HCT116 (cell line): Measurements from ENCODE around the gene SLC25A21. TPM values are rescaled to one million over a fixed set of nuclear protein-coding genes. Genes with fewer than 3 reads are reported as not detected.

ENCODE experiments used
- ATAC-seq: fragments of 200-7000 bp; cut with Tn5 transposase; 2 replicates; pipeline ENCODE4 v1.9.1; 2020; ENCODE audit warnings: mild to moderate bottlenecking, moderate library complexity
- BruUV-seq: library from RNA; stranded (reverse); fragments of 400-500 nt; replicated peaks from 2 replicates; lab custom pipeline; 2021; lab: Mats Ljungman, UMichigan
- CTCF ChIA-PET: fragments of 300-600 bp; sonication (Branson Sonifier 250); formaldehyde crosslinking; loops from one replicate; lab custom pipeline; 2021; ENCODE audit warnings: antibody characterized with exemption; lab: Charles Lee
- POLR2A ChIA-PET: fragments of 300-600, 350-600 bp; sonication (Branson Sonifier 250); formaldehyde crosslinking; loops from one replicate; lab custom pipeline; 2021; ENCODE audit warnings: antibody characterized with exemption; lab: Charles Lee
- RAD21 ChIA-PET, 2 experiments: fragments of 300-600 bp; sonication (Branson Sonifier 250); formaldehyde crosslinking; loops; one replicate each; lab custom pipeline; 2023; ENCODE audit warnings: low total read pairs in 2 of 2; ENCODE audit not compliant: uncharacterized antibody in 2 of 2, unreplicated experiment in 2 of 2, low non-redundant PET in 1 of 2; lab: Charles Lee
- DNase-seq: peaks from one replicate; pipeline ENCODE4 v3.0.0-alpha.2; 2010; ENCODE audit warnings: low read depth, low spot score
- H2AFZ ChIP-seq: fragments of 200-600 bp; shearing (Covaris generic), sonication (generic); 2 replicates; pipeline ENCODE4 v1.6.1; 2017; ENCODE audit warnings: low read depth, mixed run types, mixed read lengths, antibody characterized with exemption, low read length; ENCODE audit not compliant: poor library complexity, severe bottlenecking
- H3K27ac ChIP-seq: 2 replicates; pipeline ENCODE4 v1.5.1; 2012; ENCODE audit warnings: low read depth, low read length
- H3K27me3 ChIP-seq: fragments of 200-600 bp; sonication (generic); 2 replicates; pipeline ENCODE4 v1.6.1; 2016; ENCODE audit warnings: mixed run types, low read length, mixed read lengths; ENCODE audit not compliant: insufficient read depth
- H3K36me3 ChIP-seq, 2 experiments: fragments of 200-500 bp in 1 of 2; fragments of 200-600 bp in 1 of 2; sonication (Bioruptor generic) in 1 of 2; sonication (generic) in 1 of 2; 2 replicates each; pipeline versions ENCODE4 v1.5.1 to v1.6.1; 2014 to 2016; ENCODE audit warnings: low read length in 2 of 2, inconsistent platforms in 1 of 2, mixed read lengths in 1 of 2, mixed run types in 1 of 2; ENCODE audit not compliant: insufficient read depth in 2 of 2, control insufficient read depth in 1 of 2
- H3K4me1 ChIP-seq, 2 experiments: fragments of 200-600 bp in 1 of 2; sonication (generic) in 1 of 2; 2 replicates each; pipeline versions ENCODE4 v1.5.1 to v1.6.1; 2012 to 2017; ENCODE audit warnings: low read length in 2 of 2, inconsistent platforms in 1 of 2, mild to moderate bottlenecking in 1 of 2, mixed read lengths in 1 of 2, mixed run types in 1 of 2, moderate library complexity in 1 of 2; ENCODE audit not compliant: insufficient read depth in 2 of 2, control insufficient read depth in 1 of 2
- H3K4me2 ChIP-seq: fragments of 200-600 bp; sonication (generic); 2 replicates; pipeline ENCODE4 v1.6.1; 2017; ENCODE audit warnings: mixed run types, low read length, mixed read lengths
- H3K4me3 ChIP-seq, 2 experiments: fragments of 200-600 bp in 1 of 2; sonication (generic) in 1 of 2; replicated peaks in 1 of 2; 2 replicates each; pipeline ENCODE4 v1.5.1; 2011 to 2016; ENCODE audit warnings: low read length in 2 of 2, control low read depth in 1 of 2, low read depth in 1 of 2, mild to moderate bottlenecking in 1 of 2, mixed read lengths in 1 of 2, mixed run types in 1 of 2
- H3K79me2 ChIP-seq: fragments of 200-600 bp; sonication (generic); 2 replicates; pipeline ENCODE4 v1.6.1; 2017; ENCODE audit warnings: mild to moderate bottlenecking, mixed run types, low read length, moderate library complexity, mixed read lengths; ENCODE audit not compliant: insufficient read depth
- H3K9ac ChIP-seq: fragments of 200-600 bp; sonication (generic); 2 replicates; pipeline ENCODE4 v1.6.1; 2016; ENCODE audit warnings: low read length, mixed read lengths
- H3K9me2 ChIP-seq: fragments of 200-600 bp; sonication (generic), shearing (Covaris generic); 2 replicates; pipeline ENCODE4 v1.6.1; 2017; ENCODE audit warnings: mixed run types, mild to moderate bottlenecking, moderate library complexity; ENCODE audit not compliant: insufficient read depth
- H3K9me3 ChIP-seq, 2 experiments: fragments of 200-500 bp in 1 of 2; fragments of 200-600 bp in 1 of 2; sonication (Bioruptor generic) in 1 of 2; sonication (generic) in 1 of 2; 2 replicates each; pipeline ENCODE4 v1.6.1; 2014 to 2017; ENCODE audit warnings: low read length in 2 of 2, mixed read lengths in 2 of 2, inconsistent platforms in 1 of 2, low read depth in 1 of 2, mild to moderate bottlenecking in 1 of 2, mixed run types in 1 of 2, moderate library complexity in 1 of 2; ENCODE audit not compliant: control insufficient read depth in 1 of 2, insufficient read depth in 1 of 2
- H4K20me1 ChIP-seq: fragments of 200-600 bp; sonication (generic), shearing (Covaris generic); 2 replicates; pipeline ENCODE4 v1.6.1; 2017; ENCODE audit warnings: mixed run types, mild to moderate bottlenecking, moderate library complexity; ENCODE audit not compliant: insufficient read depth
- CBX3 ChIP-seq: IDR thresholded peaks from 2 replicates; pipeline ENCODE4 v1.6.1; 2012; ENCODE audit warnings: low read depth
- CEBPB ChIP-seq: IDR thresholded peaks from 2 replicates; pipeline ENCODE4 v1.6.1; 2012; ENCODE audit warnings: low read depth
- EGR1 ChIP-seq: IDR thresholded peaks from 2 replicates; pipeline ENCODE4 v1.6.1; 2012; ENCODE audit warnings: low read depth
- ELF1 ChIP-seq: IDR thresholded peaks from 2 replicates; pipeline ENCODE4 v1.6.1; 2012; ENCODE audit warnings: low read depth, borderline replicate concordance
- EZH2phosphoT487 ChIP-seq: fragments of 200-600 bp; IDR thresholded peaks from 2 replicates; pipeline ENCODE4 v1.6.1; 2018; ENCODE audit warnings: antibody characterized with exemption, borderline replicate concordance
- JUND ChIP-seq: IDR thresholded peaks from 2 replicates; pipeline ENCODE4 v1.6.1; 2012
- TCF7L2 ChIP-seq: IDR thresholded peaks from 2 replicates; pipeline ENCODE4 v1.7.0; 2011; ENCODE audit warnings: borderline replicate concordance, inconsistent platforms; ENCODE audit not compliant: insufficient read depth, insufficient read length; ENCODE audit errors: extremely low read depth
- YY1 ChIP-seq: IDR thresholded peaks from 2 replicates; pipeline ENCODE4 v1.6.1; 2011; ENCODE audit warnings: low read length, low read depth, moderate library complexity, mild to moderate bottlenecking; ENCODE audit not compliant: insufficient replicate concordance; ENCODE audit errors: extremely low read depth
- ZNF274 ChIP-seq: fragments of 200-500 bp; sonication (Bioruptor generic); IDR thresholded peaks from 2 replicates; pipeline ENCODE4 v1.6.1; 2014; ENCODE audit warnings: mild to moderate bottlenecking, low read depth, low read length, inconsistent platforms
- intact Hi-C: fragments of 100-400 bp; cut with micrococcal nuclease; formaldehyde crosslinking; loops from 2 replicates; pipeline ENCODE4 v1.10.0; 2022
- total RNA-seq: library from RNA; stranded (reverse); gene quantifications from one replicate; pipeline ENCODE4 v1.2.1, GENCODE V29; 2021; ENCODE audit not compliant: unreplicated experiment
- TF ChIP-seq, protein P1 (sequence below), 3 experiments: fragments of 200-600 bp in 1 of 3; sonication (generic) in 1 of 3; IDR thresholded peaks in 2 of 3; conservative IDR thresholded peaks in 1 of 3; 2 replicates each; pipeline ENCODE4 v1.5.1; 2012 to 2017; ENCODE audit warnings: low read depth in 2 of 3, low read length in 2 of 3, antibody characterized with exemption in 1 of 3, borderline replicate concordance in 1 of 3, control low read depth in 1 of 3, mild to moderate bottlenecking in 1 of 3, mixed read lengths in 1 of 3, mixed run types in 1 of 3, moderate library complexity in 1 of 3; ENCODE audit not compliant: insufficient read depth in 1 of 3
- TF ChIP-seq, protein P2 (sequence below): IDR thresholded peaks from 2 replicates; pipeline ENCODE4 v1.6.1; 2012; ENCODE audit warnings: low read depth

Gene SLC25A21
- total RNA-seq, 1 experiment from 2014 or later, result 3.5 TPM

- no peaks in the 10 kb centered on the region for H3K9me3 ChIP-seq
- H3K4me3 ChIP-seq, result no peak overlapping the region
- no peaks in the 10 kb centered on the region for H3K9me2 ChIP-seq
- no peak overlapping the region for H2AFZ ChIP-seq
- no peaks in the 10 kb centered on the region for H3K36me3 ChIP-seq
- BruUV-seq, result no TSS peak
- TF ChIP-seq CEBPB, result no peak
- TF ChIP-seq CBX3, result no peak
- TF ChIP-seq, all 23 proteins: peak for 0
- H3K4me1 ChIP-seq, result no peaks in the 10 kb centered on the region
- ChIA-PET POLR2A (no interaction called here), RAD21 (no interaction called here), CTCF (interaction anchor here (1.0 to 1.5 kb wide), 3 partner anchors 9 to 186 kb away, joined by 3 to 9 read pairs (median 3); no protein-coding TSS in a partner anchor)
- H3K27me3 ChIP-seq, result no peaks in the 10 kb centered on the region; the same call in 1 of the 2 replicates
- no peak for DNase-seq
- H4K20me1 ChIP-seq, result no peaks in the 10 kb centered on the region
- no peak overlapping the region for H3K9ac ChIP-seq
- H3K79me2 ChIP-seq, result no peaks in the 10 kb centered on the region
- H3K27ac ChIP-seq, result no peak overlapping the region
- intact Hi-C loops, result no loop called here
- H3K4me2 ChIP-seq, result no peak overlapping the region
- no peak for ATAC-seq
Observed at GRCh38 chr14:36756226-36756625, 416.2 kb downstream of the SLC25A21 start.

DNA sequence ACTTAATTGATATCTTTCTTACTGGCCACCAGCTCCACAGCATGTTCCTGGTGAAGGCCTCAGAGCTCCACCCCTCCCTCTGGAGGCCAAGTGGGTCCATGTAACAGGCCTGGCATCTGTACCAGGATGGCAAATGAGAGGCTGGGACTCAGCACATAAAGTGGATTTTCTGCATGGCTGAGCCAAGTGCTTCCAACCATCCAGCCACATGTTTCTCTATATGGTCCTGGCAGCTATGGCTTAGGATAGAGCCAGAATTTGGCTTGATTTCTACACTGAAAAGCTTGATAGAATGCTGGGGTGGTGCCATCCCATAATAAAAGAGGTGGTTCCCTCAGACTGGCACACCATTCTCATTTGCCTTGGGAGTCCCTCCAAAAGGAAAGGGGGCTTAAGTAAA, 416.6 kb downstream of the SLC25A21 start:
- DNase-seq (no peak), ATAC-seq (no peak)
- H3K27me3 ChIP-seq, result no peaks in the 10 kb centered on the region; the same call in 1 of the 2 replicates
- H3K79me2 ChIP-seq, result no peaks in the 10 kb centered on the region
- intact Hi-C loops, result no loop called here
- no peak overlapping the region for H3K4me3 ChIP-seq
- RAD21 ChIA-PET, result no interaction called here
- no TSS peak for BruUV-seq
- H2AFZ ChIP-seq, result no peak overlapping the region
- H4K20me1 ChIP-seq, result no peaks in the 10 kb centered on the region
- H3K9ac ChIP-seq, result no peak overlapping the region
- no peaks in the 10 kb centered on the region for H3K36me3 ChIP-seq
- CTCF ChIA-PET, result interaction anchor here (1.0 to 1.5 kb wide), 2 partner anchors 8 to 186 kb away, joined by 3 to 9 read pairs; no protein-coding TSS in a partner anchor
- no peaks in the 10 kb centered on the region for H3K9me2 ChIP-seq
- POLR2A ChIA-PET, result no interaction called here
- no peak for TF ChIP-seq YY1
- no peak for TF ChIP-seq ZNF274
- no peak for TF ChIP-seq JUND
- no peak for TF ChIP-seq ELF1
- TF ChIP-seq, protein P1, sequence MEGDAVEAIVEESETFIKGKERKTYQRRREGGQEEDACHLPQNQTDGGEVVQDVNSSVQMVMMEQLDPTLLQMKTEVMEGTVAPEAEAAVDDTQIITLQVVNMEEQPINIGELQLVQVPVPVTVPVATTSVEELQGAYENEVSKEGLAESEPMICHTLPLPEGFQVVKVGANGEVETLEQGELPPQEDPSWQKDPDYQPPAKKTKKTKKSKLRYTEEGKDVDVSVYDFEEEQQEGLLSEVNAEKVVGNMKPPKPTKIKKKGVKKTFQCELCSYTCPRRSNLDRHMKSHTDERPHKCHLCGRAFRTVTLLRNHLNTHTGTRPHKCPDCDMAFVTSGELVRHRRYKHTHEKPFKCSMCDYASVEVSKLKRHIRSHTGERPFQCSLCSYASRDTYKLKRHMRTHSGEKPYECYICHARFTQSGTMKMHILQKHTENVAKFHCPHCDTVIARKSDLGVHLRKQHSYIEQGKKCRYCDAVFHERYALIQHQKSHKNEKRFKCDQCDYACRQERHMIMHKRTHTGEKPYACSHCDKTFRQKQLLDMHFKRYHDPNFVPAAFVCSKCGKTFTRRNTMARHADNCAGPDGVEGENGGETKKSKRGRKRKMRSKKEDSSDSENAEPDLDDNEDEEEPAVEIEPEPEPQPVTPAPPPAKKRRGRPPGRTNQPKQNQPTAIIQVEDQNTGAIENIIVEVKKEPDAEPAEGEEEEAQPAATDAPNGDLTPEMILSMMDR (IDR thresholded peaks at IDR 0.05 in 2 of 3, conservative IDR thresholded peaks at IDR 0.05 in 1 of 3; ENCODE audit: borderline replicate concordance in 1 of 3, insufficient read depth in 1 of 3, low read depth in 2 of 3, low read length in 2 of 3), result no peak
- TF ChIP-seq EGR1, result no peak
- no peak for TF ChIP-seq TCF7L2
- TF ChIP-seq, protein P2, sequence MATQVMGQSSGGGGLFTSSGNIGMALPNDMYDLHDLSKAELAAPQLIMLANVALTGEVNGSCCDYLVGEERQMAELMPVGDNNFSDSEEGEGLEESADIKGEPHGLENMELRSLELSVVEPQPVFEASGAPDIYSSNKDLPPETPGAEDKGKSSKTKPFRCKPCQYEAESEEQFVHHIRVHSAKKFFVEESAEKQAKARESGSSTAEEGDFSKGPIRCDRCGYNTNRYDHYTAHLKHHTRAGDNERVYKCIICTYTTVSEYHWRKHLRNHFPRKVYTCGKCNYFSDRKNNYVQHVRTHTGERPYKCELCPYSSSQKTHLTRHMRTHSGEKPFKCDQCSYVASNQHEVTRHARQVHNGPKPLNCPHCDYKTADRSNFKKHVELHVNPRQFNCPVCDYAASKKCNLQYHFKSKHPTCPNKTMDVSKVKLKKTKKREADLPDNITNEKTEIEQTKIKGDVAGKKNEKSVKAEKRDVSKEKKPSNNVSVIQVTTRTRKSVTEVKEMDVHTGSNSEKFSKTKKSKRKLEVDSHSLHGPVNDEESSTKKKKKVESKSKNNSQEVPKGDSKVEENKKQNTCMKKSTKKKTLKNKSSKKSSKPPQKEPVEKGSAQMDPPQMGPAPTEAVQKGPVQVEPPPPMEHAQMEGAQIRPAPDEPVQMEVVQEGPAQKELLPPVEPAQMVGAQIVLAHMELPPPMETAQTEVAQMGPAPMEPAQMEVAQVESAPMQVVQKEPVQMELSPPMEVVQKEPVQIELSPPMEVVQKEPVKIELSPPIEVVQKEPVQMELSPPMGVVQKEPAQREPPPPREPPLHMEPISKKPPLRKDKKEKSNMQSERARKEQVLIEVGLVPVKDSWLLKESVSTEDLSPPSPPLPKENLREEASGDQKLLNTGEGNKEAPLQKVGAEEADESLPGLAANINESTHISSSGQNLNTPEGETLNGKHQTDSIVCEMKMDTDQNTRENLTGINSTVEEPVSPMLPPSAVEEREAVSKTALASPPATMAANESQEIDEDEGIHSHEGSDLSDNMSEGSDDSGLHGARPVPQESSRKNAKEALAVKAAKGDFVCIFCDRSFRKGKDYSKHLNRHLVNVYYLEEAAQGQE, result no peak
- no peak for TF ChIP-seq EZH2phosphoT487
- no peak overlapping the region for H3K4me2 ChIP-seq
- H3K27ac ChIP-seq, result no peak overlapping the region
- H3K4me1 ChIP-seq, result no peaks in the 10 kb centered on the region
- H3K9me3 ChIP-seq, result no peaks in the 10 kb centered on the region
